ENCODE measurements around the gene CTSK. TPM values are rescaled to one million over a fixed set of nuclear protein-coding genes. Genes with fewer than 3 reads are reported as not detected.
"Not testable (repeated sequence)": the region's sequence is repeated elsewhere in the genome, so short reads cannot be mapped to it uniquely, and the experiment has no call there.

Gene CTSK
- total RNA-seq, 2 experiments from 2014 or later = 5.3 to 5.4 TPM

DNA sequence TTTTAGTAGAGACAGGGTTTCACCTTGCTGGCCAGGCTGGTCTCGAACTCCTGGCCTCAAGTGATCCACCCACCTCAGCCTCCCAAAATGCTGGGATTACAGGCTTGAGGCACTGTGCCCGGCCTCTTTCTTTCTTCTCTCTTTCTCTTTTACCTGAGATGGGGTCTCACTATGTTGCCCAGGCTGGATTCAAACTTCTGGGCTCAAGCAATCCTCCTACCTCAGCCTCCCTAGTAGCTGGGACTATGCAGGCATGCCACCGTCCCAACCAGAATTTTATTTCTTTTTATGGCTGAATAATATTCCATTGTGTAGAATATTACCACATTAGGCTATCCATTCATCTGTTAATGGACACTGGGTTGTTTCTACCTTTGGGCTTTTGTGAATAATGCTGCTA, 14.3 kb downstream of the CTSK start:
- H3K9me3 Mint-ChIP-seq, H3K4me3 Mint-ChIP-seq, CTCF ChIA-PET, POLR2A ChIA-PET, DNase-seq, H3K27me3 Mint-ChIP-seq, H3K27ac Mint-ChIP-seq, H3K4me1 Mint-ChIP-seq: not testable (repeated sequence)
- peaks cover 17% of the 10 kb centered on the region for H3K36me3 Mint-ChIP-seq (ENCODE audit: low read depth)

DNA sequence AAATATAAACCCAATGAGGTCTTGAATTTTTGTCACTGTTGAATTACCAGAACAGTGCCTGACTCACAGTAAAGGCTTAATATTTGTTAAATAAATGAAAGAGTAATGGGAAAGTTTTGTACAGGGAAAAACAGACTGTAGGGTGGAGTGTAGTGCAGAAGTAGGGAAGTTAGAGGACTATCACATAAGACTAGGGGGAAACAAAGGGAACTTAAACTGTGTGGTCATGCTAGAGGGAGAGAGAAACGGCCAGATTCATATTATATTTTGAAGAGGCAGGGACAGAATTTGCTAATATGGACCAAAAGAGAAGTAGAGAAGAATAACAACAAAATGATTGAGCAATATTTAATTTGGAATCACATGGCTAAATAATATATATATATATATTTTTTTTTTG, 14.8 kb downstream of the CTSK start:
- Mint-ChIP-seq H3K27me3 (no peaks in the 10 kb centered on the region), H3K9me3 (no peaks in the 10 kb centered on the region), H3K36me3 (ENCODE audit: low read depth) (peaks cover 12% of the 10 kb centered on the region), H3K27ac (no peak overlapping the region), H3K4me3 (no peak overlapping the region), H3K4me1 (no peaks in the 10 kb centered on the region)
- POLR2A ChIA-PET = no interaction called here
- no peak for DNase-seq
- CTCF ChIA-PET = no interaction called here

DNA sequence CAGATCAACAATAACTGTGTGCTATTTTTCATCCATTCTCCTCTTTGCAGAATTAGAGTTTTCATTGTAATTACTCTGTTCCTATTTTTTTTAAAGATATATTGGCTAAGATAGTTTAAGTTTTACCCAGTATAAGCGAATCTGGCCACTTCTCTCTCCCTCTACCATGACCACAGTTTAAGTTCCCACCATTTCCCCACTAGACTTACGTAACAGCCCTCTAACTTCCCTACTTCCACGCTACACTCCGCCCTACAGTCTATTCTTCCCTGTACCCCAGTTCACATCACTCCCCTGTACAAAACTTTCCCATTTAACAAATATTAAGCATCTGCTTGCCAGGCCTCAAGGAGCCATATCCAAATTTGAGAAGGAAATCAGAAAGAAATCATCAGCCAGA, 16.5 kb downstream of the CTSK start:
- peaks cover 7% of the 10 kb centered on the region for H3K4me1 Mint-ChIP-seq
- H3K36me3 Mint-ChIP-seq (ENCODE audit: low read depth) = peaks cover 4% of the 10 kb centered on the region
- DNase-seq = no peak
- ChIA-PET POLR2A (no interaction called here), CTCF (interaction anchor here (0.6 kb wide), 1 partner anchor 131 kb away, joined by 3 read pairs; no protein-coding TSS in a partner anchor)
- H3K27ac Mint-ChIP-seq = no peak overlapping the region
- H3K27me3 Mint-ChIP-seq = no peaks in the 10 kb centered on the region
- H3K9me3 Mint-ChIP-seq = no peaks in the 10 kb centered on the region
- H3K4me3 Mint-ChIP-seq = no peak overlapping the region

DNA sequence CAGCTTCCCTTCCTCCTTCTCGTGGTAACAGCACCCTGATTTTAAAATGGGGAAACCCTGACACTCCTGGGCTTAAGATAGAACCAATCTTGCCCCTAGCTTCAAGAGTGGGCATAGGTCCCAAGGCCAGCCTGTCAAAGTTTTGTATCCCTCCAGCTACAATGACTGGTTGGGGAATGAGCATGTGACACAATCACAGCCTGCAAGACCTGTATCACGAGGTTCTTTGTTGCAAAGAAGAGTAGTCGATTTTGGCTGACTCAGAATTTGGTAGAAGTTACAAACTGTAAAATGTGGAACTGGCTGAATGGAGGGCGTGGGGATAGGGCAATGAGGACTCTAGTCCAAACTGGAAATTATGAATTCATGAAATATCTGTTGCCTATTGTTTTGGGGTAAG, 18.7 kb downstream of the CTSK start:
- Mint-ChIP-seq H3K9me3 (no peaks in the 10 kb centered on the region), H3K4me1 (peaks cover 7% of the 10 kb centered on the region), H3K36me3 (ENCODE audit: low read depth) (no peaks in the 10 kb centered on the region), H3K27me3 (no peaks in the 10 kb centered on the region), H3K27ac (no peak overlapping the region), H3K4me3 (no peak overlapping the region)
- DNase-seq = no peak
- CTCF ChIA-PET = no interaction called here
- POLR2A ChIA-PET = no interaction called here

DNA sequence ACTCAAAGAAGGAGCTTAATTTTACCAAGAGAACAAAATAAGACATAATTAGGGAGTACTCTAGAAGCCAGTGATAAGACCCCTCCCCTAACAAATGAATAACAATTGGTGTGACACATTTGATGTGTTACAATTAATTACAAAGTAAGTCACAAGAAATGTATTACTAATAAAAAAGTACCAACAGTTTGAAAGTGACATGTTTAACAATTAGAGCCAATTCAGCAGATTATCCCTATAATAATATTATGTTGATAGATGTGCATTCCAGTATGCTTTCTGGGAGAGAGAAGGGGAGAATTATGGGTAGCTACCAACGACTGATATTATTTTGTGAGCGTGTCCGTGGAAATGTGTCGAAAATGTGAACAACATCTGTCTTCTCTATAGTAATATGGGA, 19.1 kb downstream of the CTSK start:
- H3K27ac Mint-ChIP-seq = no peak overlapping the region
- H3K4me1 Mint-ChIP-seq = peaks cover 7% of the 10 kb centered on the region
- DNase-seq = no peak
- no peak overlapping the region for H3K4me3 Mint-ChIP-seq
- CTCF ChIA-PET = no interaction called here
- no peaks in the 10 kb centered on the region for H3K27me3 Mint-ChIP-seq
- H3K36me3 Mint-ChIP-seq (ENCODE audit: low read depth) = no peaks in the 10 kb centered on the region
- POLR2A ChIA-PET = no interaction called here
- H3K9me3 Mint-ChIP-seq = no peaks in the 10 kb centered on the region

DNA sequence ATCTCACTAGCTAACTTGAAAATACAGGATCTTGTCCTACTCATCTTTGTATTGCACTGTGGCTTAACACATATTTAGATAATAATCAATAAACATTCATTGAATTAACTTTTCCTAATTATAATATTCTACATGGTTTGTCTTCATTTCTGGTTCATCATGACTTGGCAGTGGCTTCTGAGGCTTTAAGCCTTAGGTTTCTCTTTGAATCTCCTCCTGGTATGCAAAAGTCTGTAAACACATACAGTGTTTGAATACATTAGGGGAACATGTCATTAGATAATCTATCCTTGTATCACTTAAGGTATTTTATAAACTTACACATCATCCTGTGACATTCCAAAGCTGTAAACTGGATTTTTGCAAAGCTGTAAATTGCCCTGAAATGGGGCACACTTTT, 20.6 kb downstream of the CTSK start:
- CTCF ChIA-PET = no interaction called here
- H3K36me3 Mint-ChIP-seq (ENCODE audit: low read depth) = no peaks in the 10 kb centered on the region
- no peak overlapping the region for H3K27ac Mint-ChIP-seq
- DNase-seq = no peak
- no peaks in the 10 kb centered on the region for H3K9me3 Mint-ChIP-seq
- peaks cover 7% of the 10 kb centered on the region for H3K4me1 Mint-ChIP-seq
- H3K4me3 Mint-ChIP-seq = no peak overlapping the region
- POLR2A ChIA-PET = interaction anchor here (0.6 to 1.4 kb wide), 2 partner anchors 12 to 57 kb away, joined by 3 read pairs; no protein-coding TSS in a partner anchor
- peaks cover 2% of the 10 kb centered on the region for H3K27me3 Mint-ChIP-seq

DNA sequence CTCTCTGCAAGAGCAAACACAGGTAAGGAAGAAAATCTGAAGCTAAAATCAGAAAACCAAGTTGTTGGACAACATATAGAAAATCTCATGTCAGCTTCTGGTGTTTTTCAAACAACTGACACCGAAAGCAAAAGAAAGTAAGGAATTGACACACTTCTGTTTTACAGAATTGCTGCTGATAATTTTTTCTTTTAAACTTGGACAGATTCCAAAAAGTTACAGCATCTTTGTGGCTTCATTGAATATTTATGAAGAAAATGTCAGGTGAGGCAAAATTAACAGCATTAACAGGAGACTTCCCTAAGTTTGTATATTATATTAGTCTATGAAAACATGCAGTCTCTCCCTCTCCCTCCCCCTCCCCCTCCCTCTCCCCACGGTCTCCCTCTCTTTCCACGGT, 27.6 kb downstream of the CTSK start:
- Mint-ChIP-seq H3K36me3 (ENCODE audit: low read depth) (peaks cover 4% of the 10 kb centered on the region), H3K4me3 (no peak overlapping the region), H3K9me3 (peaks cover 4% of the 10 kb centered on the region), H3K27ac (no peak overlapping the region), H3K27me3 (peaks cover 2% of the 10 kb centered on the region), H3K4me1 (peaks cover 14% of the 10 kb centered on the region)
- DNase-seq = no peak
- ChIA-PET CTCF (no interaction called here), POLR2A (no interaction called here)

DNA sequence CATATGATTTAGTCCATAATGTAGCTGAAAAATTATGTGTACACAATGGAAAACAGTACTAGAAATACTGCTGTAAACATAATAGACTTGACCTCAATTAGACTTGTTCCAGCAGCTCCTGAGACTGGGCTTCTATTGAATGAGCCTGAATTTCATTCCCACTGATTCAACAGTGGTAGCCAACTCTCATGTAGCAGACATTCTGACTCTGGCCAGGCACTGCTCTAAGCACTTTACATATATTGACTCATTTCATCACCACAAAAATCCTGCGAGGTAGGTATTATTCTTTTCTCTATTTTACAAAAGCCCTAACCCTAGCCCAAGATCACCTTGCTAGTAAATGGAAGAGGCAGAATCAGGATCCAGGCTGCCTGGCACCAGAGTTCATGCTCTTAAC, 29.7 kb downstream of the CTSK start:
- peaks cover 4% of the 10 kb centered on the region for H3K9me3 Mint-ChIP-seq

DNA sequence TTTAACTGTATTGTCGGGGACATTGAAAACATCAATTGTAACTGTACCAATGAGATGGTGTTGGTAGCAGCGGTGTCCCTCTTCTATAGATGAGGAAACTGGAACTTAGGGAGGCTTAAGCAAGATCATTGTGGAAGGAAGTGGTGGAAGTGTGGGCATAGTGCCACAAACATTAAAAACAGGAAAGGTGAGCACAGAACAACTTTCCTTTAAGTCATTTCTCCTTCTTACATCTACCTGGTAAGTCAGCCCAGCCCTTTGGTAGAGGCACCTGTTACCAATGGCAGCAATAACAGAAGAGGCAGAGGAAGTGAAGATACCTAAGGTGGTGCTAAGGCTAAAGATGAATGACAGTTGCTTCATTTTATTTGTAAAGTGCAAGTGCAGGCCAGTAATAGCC, 30.5 kb downstream of the CTSK start:
- ChIA-PET CTCF (no interaction called here), POLR2A (no interaction called here)
- no peak for DNase-seq
- Mint-ChIP-seq H3K36me3 (ENCODE audit: low read depth) (peaks cover 4% of the 10 kb centered on the region), H3K27me3 (no peaks in the 10 kb centered on the region), H3K4me3 (no peak overlapping the region), H3K27ac (no peak overlapping the region), H3K4me1 (peaks cover 14% of the 10 kb centered on the region), H3K9me3 (peaks cover 4% of the 10 kb centered on the region)

More for the DNA sequence above, 29.7 kb downstream of the CTSK start:
- H3K4me1 Mint-ChIP-seq = peaks cover 14% of the 10 kb centered on the region
- ChIA-PET POLR2A (no interaction called here), CTCF (no interaction called here)
- peaks cover 2% of the 10 kb centered on the region for H3K27me3 Mint-ChIP-seq
- DNase-seq = no peak
- peaks cover 4% of the 10 kb centered on the region for H3K36me3 Mint-ChIP-seq (ENCODE audit: low read depth)
- H3K27ac Mint-ChIP-seq = no peak overlapping the region
- H3K4me3 Mint-ChIP-seq = no peak overlapping the region

DNA sequence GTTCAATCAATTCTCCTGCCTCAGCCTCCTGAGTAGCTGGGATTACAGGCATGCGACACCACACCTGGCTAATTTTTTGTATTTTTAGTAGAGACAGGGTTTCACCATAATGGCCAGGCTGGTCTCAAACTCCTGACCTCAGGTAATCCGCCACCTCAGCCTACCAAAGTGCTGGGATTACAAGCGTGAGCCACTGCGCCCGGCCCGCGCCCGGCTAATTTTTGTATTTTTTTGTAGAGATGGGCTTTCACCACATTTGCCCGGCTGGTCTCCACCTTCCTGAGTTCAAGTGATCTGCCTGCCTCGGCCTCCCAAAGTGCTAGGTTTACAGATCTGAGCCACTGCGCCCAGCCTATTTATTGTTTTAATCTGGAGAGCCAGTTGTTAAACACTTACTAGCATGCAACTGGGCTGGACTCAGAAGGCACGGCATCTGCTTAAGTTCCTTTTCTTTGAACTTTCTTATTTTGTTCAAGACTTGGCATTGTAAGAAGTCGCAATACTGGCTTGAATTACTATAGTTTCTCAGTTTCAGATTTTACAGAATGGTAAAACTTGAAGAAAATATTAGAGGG, 32.0 kb downstream of the CTSK start:
- H3K36me3 Mint-ChIP-seq (ENCODE audit: low read depth); H3K4me3 Mint-ChIP-seq; DNase-seq; CTCF ChIA-PET; H3K27me3 Mint-ChIP-seq; H3K9me3 Mint-ChIP-seq; H3K27ac Mint-ChIP-seq: not testable (repeated sequence)
- peaks cover 27% of the 10 kb centered on the region for H3K4me1 Mint-ChIP-seq
- POLR2A ChIA-PET = interaction anchor here (1.0 kb wide), 2 partner anchors 10 to 11 kb away, joined by 3 to 4 read pairs; no protein-coding TSS in a partner anchor

DNA sequence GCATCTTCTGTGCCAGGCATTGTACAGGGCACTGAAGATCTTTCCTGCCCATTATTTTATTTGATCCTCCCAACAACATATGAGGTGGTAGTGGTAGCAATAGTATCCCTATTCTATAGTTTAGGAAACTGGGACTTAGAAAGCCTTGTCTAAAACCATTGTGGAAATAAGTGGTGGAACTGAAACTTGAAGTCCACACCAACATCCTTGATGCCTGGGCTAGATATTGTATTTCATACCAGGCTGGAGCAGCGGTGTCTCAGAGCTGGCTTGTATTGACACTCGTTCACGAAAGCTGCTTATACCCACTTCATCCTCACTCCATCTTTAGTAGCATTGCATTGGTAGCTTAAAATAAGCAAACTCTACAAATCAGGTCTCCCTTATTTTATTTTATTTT, 32.8 kb downstream of the CTSK start:
- peaks cover 4% of the 10 kb centered on the region for H3K27me3 Mint-ChIP-seq
- H3K4me1 Mint-ChIP-seq = peaks cover 33% of the 10 kb centered on the region
- H3K9me3 Mint-ChIP-seq = peaks cover 2% of the 10 kb centered on the region
- POLR2A ChIA-PET = interaction anchor here (1.0 kb wide), 2 partner anchors 9 to 12 kb away, joined by 3 to 4 read pairs; no protein-coding TSS in a partner anchor
- CTCF ChIA-PET = no interaction called here
- no peak overlapping the region for H3K4me3 Mint-ChIP-seq
- H3K36me3 Mint-ChIP-seq (ENCODE audit: low read depth) = peaks cover 1% of the 10 kb centered on the region
- H3K27ac Mint-ChIP-seq = no peak overlapping the region
- DNase-seq = no peak

DNA sequence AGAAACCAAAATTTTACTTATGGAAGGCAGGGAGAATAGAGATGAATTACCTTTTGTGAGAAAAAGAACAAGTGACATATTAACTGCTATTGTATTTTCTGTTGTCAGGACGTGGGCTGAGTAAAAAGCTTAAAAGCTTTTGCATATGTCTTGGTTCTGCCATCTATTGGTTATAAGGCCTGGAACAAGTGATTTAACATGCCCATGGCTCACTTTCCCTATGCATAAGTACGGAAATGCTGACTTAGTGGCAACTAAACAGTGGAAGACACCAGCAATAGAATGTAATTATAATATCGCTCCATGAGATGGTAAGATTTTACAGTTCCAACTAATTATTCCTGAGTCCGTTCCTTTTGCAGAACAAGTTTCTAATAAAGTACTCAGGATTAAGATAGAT, 35.7 kb downstream of the CTSK start:
- H3K4me1 Mint-ChIP-seq = peaks cover 21% of the 10 kb centered on the region
- DNase-seq = no peak
- ChIA-PET CTCF (no interaction called here), POLR2A (no interaction called here)
- peaks cover 5% of the 10 kb centered on the region for H3K27me3 Mint-ChIP-seq
- no peaks in the 10 kb centered on the region for H3K36me3 Mint-ChIP-seq (ENCODE audit: low read depth)
- no peak overlapping the region for H3K27ac Mint-ChIP-seq
- no peak overlapping the region for H3K4me3 Mint-ChIP-seq
- no peaks in the 10 kb centered on the region for H3K9me3 Mint-ChIP-seq

DNA sequence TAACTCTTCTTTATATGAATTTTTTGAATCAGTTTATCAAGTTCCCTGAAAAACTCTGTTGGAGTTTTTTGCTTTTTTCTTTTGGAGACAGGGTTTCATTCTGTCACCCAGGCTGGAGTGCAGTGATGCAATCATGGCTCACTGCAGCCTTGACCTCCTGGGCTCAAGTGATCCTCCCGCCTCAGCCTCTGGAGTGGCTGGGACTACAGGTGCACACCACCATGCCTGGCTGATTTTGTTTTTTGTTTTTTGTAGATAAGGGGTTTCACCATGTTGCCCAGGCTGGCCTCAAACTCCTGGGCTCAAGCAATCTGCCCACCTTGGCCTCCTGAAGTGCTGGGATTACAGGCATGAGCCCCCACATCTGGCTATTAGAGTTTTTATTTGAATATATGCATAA, 40.4 kb downstream of the CTSK start:
- H3K27ac Mint-ChIP-seq, H3K4me3 Mint-ChIP-seq, H3K9me3 Mint-ChIP-seq, CTCF ChIA-PET, DNase-seq, H3K27me3 Mint-ChIP-seq: not testable (repeated sequence)
- peaks cover 43% of the 10 kb centered on the region for H3K4me1 Mint-ChIP-seq
- POLR2A ChIA-PET = interaction anchor here (1.0 to 2.8 kb wide), 2 partner anchors 139 to 188 kb away, joined by 3 to 10 read pairs; partner anchors contain the start of genes ENSA and MCL1
- H3K36me3 Mint-ChIP-seq (ENCODE audit: low read depth) = peaks cover 12% of the 10 kb centered on the region

DNA sequence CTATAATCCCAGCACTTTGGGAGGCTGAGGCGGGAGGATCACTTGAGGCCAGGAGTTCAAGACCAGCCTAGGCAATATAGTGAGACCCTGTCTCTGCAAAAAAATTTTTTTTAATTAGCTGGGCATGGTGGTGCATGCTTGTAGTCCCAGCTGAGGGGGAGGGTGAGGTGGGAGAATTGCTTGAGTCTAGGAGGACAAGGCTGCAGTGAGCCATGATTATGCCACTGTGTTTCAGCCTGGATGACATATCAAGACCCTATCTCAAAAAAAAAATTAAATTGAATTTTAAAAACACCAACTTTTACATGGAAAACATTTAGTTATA, 42.1 kb downstream of the CTSK start:
- POLR2A ChIA-PET = interaction anchor here (0.8 to 2.8 kb wide), 12 partner anchors 8 to 402 kb away, joined by 3 to 10 read pairs (median 4); partner anchors contain the start of genes ENSA, MCL1, RPRD2 and SETDB1

More for the DNA sequence above, 42.1 kb downstream of the CTSK start:
- peak overlapping the region; percentile 83 for H3K4me3 Mint-ChIP-seq
- not testable (repeated sequence) for H3K27me3 Mint-ChIP-seq, H3K9me3 Mint-ChIP-seq, DNase-seq
- peak overlapping the region; percentile 81 for H3K27ac Mint-ChIP-seq
- CTCF ChIA-PET = interaction anchor here (0.7 kb wide), 1 partner anchor 230 kb away, joined by 3 read pairs; no protein-coding TSS in a partner anchor
- peaks cover 39% of the 10 kb centered on the region for H3K4me1 Mint-ChIP-seq
- H3K36me3 Mint-ChIP-seq (ENCODE audit: low read depth) = peaks cover 27% of the 10 kb centered on the region

All from activated CD4-positive, alpha-beta memory T cell treated with anti-CD3 and anti-CD28 coated beads, Interleukin-2, amount 10 ng/mL, durations not matched to agents 7 days and 5 days (primary cell).